Measurements from ENCODE around the gene GNGT1. TPM values are rescaled to one million over a fixed set of nuclear protein-coding genes. Genes with fewer than 3 reads are reported as not detected.

The GNGT1 gene
- total RNA-seq, 1 experiment from 2014 or later: 0.20 TPM

- Histone ChIP-seq H3K4me1 (ENCODE audit: insufficient read depth, low read length) (no peaks in the 10 kb centered on the region), H2AFZ (ENCODE audit: low read length) (no peak overlapping the region), H3K9me3 (ENCODE audit: control insufficient read depth, low read depth, low read length) (no peaks in the 10 kb centered on the region), H4K91ac (ENCODE audit: insufficient read length, low read depth, low read length) (no peak overlapping the region), H2AK5ac (ENCODE audit: insufficient read length, low read length) (no peak overlapping the region), H3K4me2 (ENCODE audit: insufficient read depth, insufficient read length, low read length) (no peak overlapping the region), H3K9ac (ENCODE audit: extremely low read depth, insufficient read length, low read length) (no peak overlapping the region), H2BK12ac (ENCODE audit: insufficient read length, low read depth, low read length) (no peak overlapping the region), H3K4ac (ENCODE audit: low read depth, low read length) (no peak overlapping the region), H4K5ac (ENCODE audit: insufficient read length, low read depth, low read length) (no peak overlapping the region), H3K14ac (ENCODE audit: insufficient read depth, low read length) (no peak overlapping the region), H3K79me2 (ENCODE audit: insufficient read depth, low read length) (no peaks in the 10 kb centered on the region), H3K27me3 (ENCODE audit: insufficient read depth, low read length) (peaks cover 2% of the 10 kb centered on the region), H3K23ac (ENCODE audit: insufficient read length, low read depth, low read length) (no peak overlapping the region), H4K8ac (replicated peaks; ENCODE audit: insufficient read length, low read depth, low read length) (no peak overlapping the region), H4K20me1 (ENCODE audit: control insufficient read depth, insufficient read depth, insufficient read length) (no peaks in the 10 kb centered on the region), H2BK120ac (ENCODE audit: low read depth, low read length, poor library complexity, severe bottlenecking) (no peak overlapping the region), H2BK5ac (ENCODE audit: insufficient read length, low read length) (no peak overlapping the region), H3K23me2 (ENCODE audit: insufficient read length, low read depth, low read length, poor library complexity, severe bottlenecking) (peaks cover 10% of the 10 kb centered on the region), H2BK20ac (ENCODE audit: low read depth, low read length, poor library complexity, severe bottlenecking) (no peak overlapping the region), H3K18ac (ENCODE audit: insufficient read length, low read depth, low read length) (no peak overlapping the region), H2BK15ac (ENCODE audit: low read depth, low read length) (no peak overlapping the region), H3K56ac (ENCODE audit: insufficient read length, low read depth, low read length) (no peak overlapping the region), H3K27ac (ENCODE audit: insufficient read length, low read depth, low read length) (no peak overlapping the region), H3T11ph (ENCODE audit: low read length) (no peak overlapping the region), H3K79me1 (ENCODE audit: insufficient read depth, low read depth, low read length, poor library complexity, severe bottlenecking) (no peaks in the 10 kb centered on the region)
- Mint-ChIP-seq H3K9me3 (peaks cover 0 to 2% of the 10 kb centered on the region in 2 experiments; a peak in 1 of 5 replicates), H3K27ac (no peak overlapping the region), H3K27me3 (ENCODE audit: low read depth) (peaks cover 39% of the 10 kb centered on the region), H3K36me3 (ENCODE audit: insufficient read depth in 1 of 3, low read depth in 3 of 3) (no peaks in the 10 kb centered on the region), H3K4me1 (peaks cover 6 to 7% of the 10 kb centered on the region in 2 experiments; a peak in 2 of 4 replicates), H3K4me3 (no peak overlapping the region)
- WGBS (ENCODE audit: extremely low coverage, insufficient read length, low lambda C conversion rate): no CpG with 5 or more reads among the region's 1 CpG
- TF ChIP-seq CTCF (conservative IDR thresholded peaks at IDR 0.05): no peak
- DNase-seq: no peak
These were observed 11.9 kb upstream of the GNGT1 start for GRCh38 chr7:93894426-93894825.

All from H9 (cell line).